Esophagus squamous epithelium (tissue), 4 donors: ENCODE data around the gene IKBKG.

ENCODE experiments used
- CTCF ChIP-seq, 6 experiments: fragments of 450-650 bp in 4 of 6; fragments of 200-600 bp in 2 of 6; sonication (generic) in 2 of 6; IDR thresholded peaks; one replicate each; pipeline ENCODE4 v1.5.1; 2016 to 2019; ENCODE audit warnings: antibody characterized with exemption in 6 of 6, mild to moderate bottlenecking in 4 of 6, moderate library complexity in 4 of 6
- POLR2A ChIP-seq, 4 donors: fragments of 450-650 bp; IDR thresholded peaks; one replicate each; pipeline ENCODE4 v1.6.1; 2017; ENCODE audit warnings: antibody characterized with exemption in 4 of 4, mild to moderate bottlenecking in 4 of 4, moderate library complexity in 3 of 4

- no peak for TF ChIP-seq CTCF (IDR thresholded peaks at IDR 0.05)
- TF ChIP-seq POLR2A (IDR thresholded peaks at IDR 0.05) = no peak
Observed at GRCh38 chrX:154595559-154596249, 48.3 kb downstream of the IKBKG start.
